ENCODE measurements around the gene VTI1B.
A peak's percentile ranks its signal among the peaks of the same experiment; 100 is the strongest.
"Not testable (repeated sequence)": the region's sequence is repeated elsewhere in the genome, so short reads cannot be mapped to it uniquely, and the experiment has no call there.

VTI1B gene

GRCh38 chr14:67633451-67634147 lies 40.8 kb downstream of the VTI1B start:
- TF ChIP-seq CTCF (IDR thresholded peaks at IDR 0.05; ENCODE audit: low read depth, low read length, missing control alignments) = no peak
- no peaks in the 10 kb centered on the region for H3K27me3 ChIP-seq (replicated peaks)
- H3K27ac ChIP-seq = no peak overlapping the region
- no peak overlapping the region for H3K4me3 ChIP-seq (ENCODE audit: low read depth, low read length)
- no peak for DNase-seq
- H3K36me3 ChIP-seq (replicated peaks) = no peaks in the 10 kb centered on the region
- in situ Hi-C loops (cut with HindIII; ENCODE audit: low pct_ligation_motif_present, low sequenced_read_pairs) = no loop called here

GRCh38 chr14:67630938-67631337 lies 43.5 kb downstream of the VTI1B start:
- TF ChIP-seq CTCF (IDR thresholded peaks at IDR 0.05; ENCODE audit: low read depth, low read length, missing control alignments) = no peak

GRCh38 chr14:67630186-67630585 lies 44.2 kb downstream of the VTI1B start:
- Histone ChIP-seq H3K4me3 (ENCODE audit: low read depth, low read length) (no peak overlapping the region), H3K27ac (no peak overlapping the region), H3K27me3 (replicated peaks) (no peaks in the 10 kb centered on the region), H3K36me3 (replicated peaks) (no peaks in the 10 kb centered on the region)
- TF ChIP-seq CTCF (IDR thresholded peaks at IDR 0.05; ENCODE audit: low read depth, low read length, missing control alignments) = no peak
- DNase-seq = no peak
- in situ Hi-C loops (cut with HindIII; ENCODE audit: low pct_ligation_motif_present, low sequenced_read_pairs) = no loop called here

More at GRCh38 chr14:67630938-67631337, 43.5 kb downstream of the VTI1B start:
- DNase-seq = no peak
- Histone ChIP-seq H3K4me3 (ENCODE audit: low read depth, low read length) (no peak overlapping the region), H3K27ac (no peak overlapping the region), H3K36me3 (replicated peaks) (no peaks in the 10 kb centered on the region), H3K27me3 (replicated peaks) (no peaks in the 10 kb centered on the region)
- in situ Hi-C loops (cut with HindIII; ENCODE audit: low pct_ligation_motif_present, low sequenced_read_pairs) = no loop called here

- H3K36me3 ChIP-seq (replicated peaks) = no peaks in the 10 kb centered on the region
- in situ Hi-C loops (cut with HindIII; ENCODE audit: low pct_ligation_motif_present, low sequenced_read_pairs) = no loop called here
- no peak overlapping the region for H3K4me3 ChIP-seq (ENCODE audit: low read depth, low read length)
- DNase-seq = no peak
- TF ChIP-seq CTCF (IDR thresholded peaks at IDR 0.05; ENCODE audit: low read depth, low read length, missing control alignments) = no peak
- no peak overlapping the region for H3K27ac ChIP-seq
- H3K27me3 ChIP-seq (replicated peaks) = no peaks in the 10 kb centered on the region
These were observed 46.9 kb downstream of the VTI1B start for GRCh38 chr14:67627519-67627918.

GRCh38 chr14:67626131-67626530 lies 48.3 kb downstream of the VTI1B start:
- DNase-seq; H3K27me3 ChIP-seq (replicated peaks); H3K27ac ChIP-seq; H3K4me3 ChIP-seq (ENCODE audit: low read depth, low read length); in situ Hi-C loops (cut with HindIII; ENCODE audit: low pct_ligation_motif_present, low sequenced_read_pairs); H3K36me3 ChIP-seq (replicated peaks): not testable (repeated sequence)

- H3K27me3 ChIP-seq (replicated peaks) = no peaks in the 10 kb centered on the region
- in situ Hi-C loops (cut with HindIII; ENCODE audit: low pct_ligation_motif_present, low sequenced_read_pairs) = no loop called here
- TF ChIP-seq CTCF (IDR thresholded peaks at IDR 0.05; ENCODE audit: low read depth, low read length, missing control alignments) = no peak
- H3K36me3 ChIP-seq (replicated peaks) = no peaks in the 10 kb centered on the region
- no peak overlapping the region for H3K4me3 ChIP-seq (ENCODE audit: low read depth, low read length)
- peak overlapping the region; percentile 87 for H3K27ac ChIP-seq
- no peak for DNase-seq
These were observed 51.3 kb downstream of the VTI1B start for GRCh38 chr14:67623114-67623513.

Measured in brain microvascular endothelial cell (primary cell).